T-helper 2 cell treated with Interferon-gamma antibody and Interleukin-4, amounts not matched to agents 5 μg/mL and 100 μg/mL, for 36 hours (primary cell): ENCODE measurements around the gene CGB3.

Experiments used
- DNase-seq: peaks from one replicate; pipeline ENCODE4 v3.0.0; 2021; ENCODE audit warnings: low spot score
- H3K27ac Mint-ChIP-seq: one replicate; pipeline ENCODE4 v1.8.0; 2021; ENCODE audit warnings: mild to moderate bottlenecking, mixed read lengths
- H3K27me3 Mint-ChIP-seq: one replicate; pipeline ENCODE4 v1.8.0; 2021; ENCODE audit warnings: low read depth, mixed read lengths
- H3K36me3 Mint-ChIP-seq: one replicate; pipeline ENCODE4 v1.8.0; 2021; ENCODE audit warnings: low read depth, mixed read lengths
- H3K4me1 Mint-ChIP-seq: one replicate; pipeline ENCODE4 v1.8.0; 2021; ENCODE audit warnings: low read depth, mixed read lengths
- H3K4me3 Mint-ChIP-seq: one replicate; pipeline ENCODE4 v1.8.0; 2022; ENCODE audit warnings: mild to moderate bottlenecking, moderate library complexity, mixed read lengths
- H3K9me3 Mint-ChIP-seq: one replicate; pipeline ENCODE4 v1.8.0; 2021; ENCODE audit warnings: mixed read lengths

Gene CGB3

DNA sequence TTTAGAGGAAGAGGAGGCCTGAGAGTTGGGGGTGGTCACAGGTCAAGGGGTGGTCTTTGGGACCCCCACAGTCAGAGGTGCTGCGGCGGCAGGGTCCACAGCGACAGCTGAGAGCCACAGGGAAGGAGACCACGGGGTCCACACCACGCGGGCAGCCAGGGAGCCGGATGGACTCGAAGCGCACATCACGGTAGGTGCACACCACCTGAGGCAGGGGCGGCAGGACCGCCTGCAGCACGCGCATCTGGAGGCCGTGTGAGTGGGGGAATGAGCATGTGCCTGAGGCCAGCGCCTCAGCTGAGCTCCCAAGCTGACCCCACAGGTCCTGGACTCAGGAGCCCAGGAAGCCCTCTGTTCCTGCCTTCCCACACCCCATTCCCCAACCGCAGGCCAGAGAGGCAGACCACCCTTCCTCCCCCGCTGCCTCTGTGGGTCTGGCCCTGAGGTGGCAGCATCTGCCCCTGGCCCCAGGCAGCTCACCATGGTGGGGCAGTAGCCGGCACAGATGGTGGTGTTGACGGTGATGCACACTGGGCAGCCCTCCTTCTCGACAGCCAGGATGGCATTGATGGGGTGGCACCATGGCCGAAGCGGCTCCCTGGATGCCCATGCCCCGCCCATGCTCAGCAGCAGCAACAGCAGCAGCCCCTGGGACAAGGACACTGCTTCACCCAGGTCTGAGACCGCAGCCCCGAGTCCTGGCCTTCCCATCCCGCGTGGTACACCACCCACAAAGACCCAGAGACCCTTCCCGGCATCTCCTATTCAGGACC, 7.9 kb downstream of the CGB3 start:
- no peaks in the 10 kb centered on the region for H3K9me3 Mint-ChIP-seq
- H3K4me1 Mint-ChIP-seq = peaks cover 16% of the 10 kb centered on the region
- no peak for DNase-seq
- H3K27ac Mint-ChIP-seq = no peak overlapping the region
- no peak overlapping the region for H3K4me3 Mint-ChIP-seq
- peaks cover 8% of the 10 kb centered on the region for H3K36me3 Mint-ChIP-seq
- H3K27me3 Mint-ChIP-seq = peaks cover 15% of the 10 kb centered on the region

DNA sequence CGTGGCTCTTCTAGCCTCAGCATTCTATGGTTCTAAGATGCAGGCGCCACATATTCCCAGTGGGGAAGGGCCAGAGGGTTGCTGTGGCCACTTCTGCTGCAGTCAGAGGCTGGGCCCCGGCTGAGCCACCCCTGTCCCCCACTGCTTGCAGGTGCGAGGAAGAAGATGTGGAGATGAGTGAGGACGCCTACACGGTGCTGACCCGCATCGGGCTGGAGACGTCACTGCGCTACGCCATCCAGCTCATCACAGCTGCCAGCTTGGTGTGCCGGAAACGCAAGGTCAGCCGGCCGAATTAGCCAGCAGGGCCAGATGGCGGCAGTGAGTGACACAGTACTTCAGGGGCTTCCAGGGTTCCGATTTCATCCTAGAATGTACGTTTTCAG, 9.3 kb downstream of the CGB3 start:
- Mint-ChIP-seq H3K9me3 (no peaks in the 10 kb centered on the region), H3K4me3 (no peak overlapping the region), H3K27me3 (peaks cover 11% of the 10 kb centered on the region), H3K27ac (no peak overlapping the region), H3K36me3 (peaks cover 14% of the 10 kb centered on the region), H3K4me1 (peaks cover 12% of the 10 kb centered on the region)
- DNase-seq = no peak

GRCh38 chr19:49014123-49014869, 9.8 kb downstream of the CGB3 start:
- H3K27me3 Mint-ChIP-seq = peaks cover 10% of the 10 kb centered on the region
- DNase-seq = no peak
- H3K4me3 Mint-ChIP-seq = no peak overlapping the region
- peaks cover 14% of the 10 kb centered on the region for H3K36me3 Mint-ChIP-seq
- H3K9me3 Mint-ChIP-seq = no peaks in the 10 kb centered on the region
- H3K27ac Mint-ChIP-seq = no peak overlapping the region
- H3K4me1 Mint-ChIP-seq = peaks cover 11% of the 10 kb centered on the region

GRCh38 chr19:49011194-49011593, 12.9 kb downstream of the CGB3 start:
- no peaks in the 10 kb centered on the region for H3K27me3 Mint-ChIP-seq
- peaks cover 20% of the 10 kb centered on the region for H3K36me3 Mint-ChIP-seq
- H3K27ac Mint-ChIP-seq = no peak overlapping the region
- no peak overlapping the region for H3K4me3 Mint-ChIP-seq
- H3K4me1 Mint-ChIP-seq = no peaks in the 10 kb centered on the region
- no peak for DNase-seq
- H3K9me3 Mint-ChIP-seq = no peaks in the 10 kb centered on the region

- H3K9me3 Mint-ChIP-seq = no peaks in the 10 kb centered on the region
- no peak overlapping the region for H3K4me3 Mint-ChIP-seq
- H3K27ac Mint-ChIP-seq = no peak overlapping the region
- no peaks in the 10 kb centered on the region for H3K4me1 Mint-ChIP-seq
- no peaks in the 10 kb centered on the region for H3K27me3 Mint-ChIP-seq
- DNase-seq = no peak
- peaks cover 15% of the 10 kb centered on the region for H3K36me3 Mint-ChIP-seq
Observed at GRCh38 chr19:49010453-49010852, 13.7 kb downstream of the CGB3 start.

GRCh38 chr19:49009828-49010227, 14.3 kb downstream of the CGB3 start:
- Mint-ChIP-seq H3K4me3 (no peak overlapping the region), H3K36me3 (peaks cover 19% of the 10 kb centered on the region), H3K4me1 (no peaks in the 10 kb centered on the region), H3K9me3 (no peaks in the 10 kb centered on the region), H3K27ac (no peak overlapping the region), H3K27me3 (no peaks in the 10 kb centered on the region)
- DNase-seq = no peak

DNA sequence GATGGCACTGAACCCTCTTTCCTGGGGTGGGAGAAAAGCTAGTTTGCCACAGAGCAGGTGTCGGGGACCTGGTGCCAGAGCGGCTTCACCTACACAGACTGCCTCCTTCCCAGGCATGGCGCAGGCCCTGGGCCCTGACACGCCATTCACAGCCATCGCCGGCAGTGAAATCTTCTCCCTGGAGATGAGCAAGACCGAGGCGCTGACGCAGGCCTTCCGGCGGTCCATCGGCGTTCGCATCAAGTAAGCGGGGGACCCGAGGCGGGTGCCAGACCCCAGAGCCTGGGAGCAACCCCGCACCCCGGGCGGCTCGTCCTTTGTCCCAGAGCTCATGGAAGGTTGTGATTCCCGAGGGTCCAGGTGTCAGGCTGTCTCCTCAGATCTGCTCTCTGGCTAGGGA, 17.2 kb downstream of the CGB3 start:
- peaks cover 19% of the 10 kb centered on the region for H3K36me3 Mint-ChIP-seq
- no peaks in the 10 kb centered on the region for H3K4me1 Mint-ChIP-seq
- H3K4me3 Mint-ChIP-seq = no peak overlapping the region
- no peak overlapping the region for H3K27ac Mint-ChIP-seq
- no peak for DNase-seq
- no peaks in the 10 kb centered on the region for H3K27me3 Mint-ChIP-seq
- no peaks in the 10 kb centered on the region for H3K9me3 Mint-ChIP-seq

DNA sequence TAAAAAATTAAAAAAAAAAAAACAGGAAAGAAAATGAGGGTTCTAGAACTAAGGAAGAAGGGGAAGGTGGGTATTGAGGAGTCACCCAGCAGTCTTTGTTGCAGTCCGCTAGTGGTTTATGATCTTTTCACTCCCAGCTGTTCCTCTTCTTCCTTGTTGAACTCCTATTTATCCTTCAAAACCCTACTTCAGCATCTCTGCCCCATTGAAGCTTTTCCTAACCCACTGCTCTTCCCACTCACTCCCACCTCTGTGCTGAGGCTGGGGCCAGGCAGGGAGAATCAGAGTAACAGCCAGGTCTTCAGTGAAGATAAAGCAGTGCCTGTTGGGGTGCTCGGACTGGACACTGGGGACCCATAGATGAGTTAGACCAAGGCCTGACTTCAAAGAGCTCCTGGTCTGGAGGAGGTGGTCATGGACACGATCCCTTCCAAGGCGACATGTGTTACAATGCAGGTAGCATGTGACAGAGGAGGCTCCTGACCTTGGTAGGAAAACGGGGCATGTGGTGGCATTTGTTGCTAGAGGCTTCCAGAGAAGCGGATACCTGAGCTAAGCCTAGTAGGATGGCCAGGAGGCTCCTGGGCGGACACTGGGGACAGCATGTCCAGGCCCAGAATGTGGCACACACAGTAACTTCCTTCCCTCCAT, 19.0 kb downstream of the CGB3 start:
- no peaks in the 10 kb centered on the region for H3K27me3 Mint-ChIP-seq
- DNase-seq = no peak
- no peaks in the 10 kb centered on the region for H3K4me1 Mint-ChIP-seq
- H3K36me3 Mint-ChIP-seq = peaks cover 18% of the 10 kb centered on the region
- no peak overlapping the region for H3K27ac Mint-ChIP-seq
- H3K4me3 Mint-ChIP-seq = no peak overlapping the region
- H3K9me3 Mint-ChIP-seq = no peaks in the 10 kb centered on the region

DNA sequence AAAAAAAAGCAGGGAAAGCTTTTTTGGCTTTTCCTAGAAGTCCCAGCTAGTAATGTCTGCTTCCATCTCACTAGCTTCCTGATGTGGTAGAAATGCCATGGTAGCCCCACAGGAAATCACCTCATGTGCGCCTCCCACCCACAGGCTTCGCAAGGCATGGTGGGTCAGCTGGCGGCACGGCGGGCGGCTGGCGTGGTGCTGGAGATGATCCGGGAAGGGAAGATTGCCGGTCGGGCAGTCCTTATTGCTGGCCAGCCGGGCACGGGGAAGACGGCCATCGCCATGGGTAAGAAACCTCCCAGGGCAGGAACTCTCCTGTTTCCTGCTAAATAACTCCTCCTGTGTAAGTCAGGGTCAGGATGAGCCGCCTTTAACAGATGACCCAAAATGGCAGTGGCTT, 20.0 kb downstream of the CGB3 start:
- Mint-ChIP-seq H3K27me3 (no peaks in the 10 kb centered on the region), H3K4me3 (no peak overlapping the region), H3K36me3 (peaks cover 20% of the 10 kb centered on the region), H3K4me1 (peaks cover 6% of the 10 kb centered on the region), H3K9me3 (no peaks in the 10 kb centered on the region), H3K27ac (no peak overlapping the region)
- no peak for DNase-seq

DNA sequence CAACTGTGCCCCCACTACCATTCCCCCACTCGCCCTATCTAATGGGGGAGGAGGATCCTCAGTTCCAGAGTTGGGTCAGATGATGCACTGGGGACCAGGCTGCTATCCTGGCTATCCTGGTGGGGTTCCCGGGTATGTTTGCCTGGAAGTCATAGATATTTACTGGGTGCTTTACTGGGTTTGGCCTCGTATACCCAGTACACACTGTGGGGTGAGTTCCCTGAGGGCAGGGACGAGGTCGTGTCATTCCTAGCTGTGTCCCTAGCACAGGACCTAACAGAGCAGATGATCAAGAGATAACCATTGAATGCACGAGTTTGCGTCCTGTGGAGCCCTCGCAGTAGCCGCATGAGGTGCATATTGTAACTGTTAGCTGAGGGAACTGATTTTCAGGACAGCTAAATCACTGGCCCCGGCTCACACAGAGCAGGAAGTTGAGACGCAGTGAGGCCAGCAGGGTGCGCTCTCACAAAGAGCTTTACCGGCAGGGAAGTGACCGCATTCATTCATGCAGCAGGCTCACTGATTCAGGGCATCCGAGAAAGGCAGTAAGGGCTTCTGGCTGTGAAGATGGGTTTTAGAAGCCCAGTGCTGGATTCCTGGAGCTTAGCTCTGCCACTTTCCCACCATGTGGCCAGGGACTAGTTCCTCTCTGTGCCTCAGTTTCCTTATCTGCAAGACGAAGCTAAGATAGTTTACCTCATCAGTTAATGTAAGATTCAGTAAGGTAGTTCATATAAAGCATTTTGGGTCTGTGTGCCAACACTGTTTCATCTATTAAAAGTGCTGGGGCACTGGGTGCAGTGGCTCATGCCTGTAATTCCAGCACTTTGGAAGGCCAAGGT, 24.4 kb downstream of the CGB3 start:
- H3K9me3 Mint-ChIP-seq = no peaks in the 10 kb centered on the region
- peaks cover 18% of the 10 kb centered on the region for H3K36me3 Mint-ChIP-seq
- H3K27ac Mint-ChIP-seq = peak overlapping the region; percentile 26
- H3K27me3 Mint-ChIP-seq = no peaks in the 10 kb centered on the region
- DNase-seq = peak; percentile 47
- no peak overlapping the region for H3K4me3 Mint-ChIP-seq
- peaks cover 14% of the 10 kb centered on the region for H3K4me1 Mint-ChIP-seq

GRCh38 chr19:48997972-48998371, 26.2 kb downstream of the CGB3 start:
- DNase-seq = peak; percentile 41
- Mint-ChIP-seq H3K27me3 (no peaks in the 10 kb centered on the region), H3K9me3 (no peaks in the 10 kb centered on the region), H3K27ac (no peak overlapping the region), H3K4me1 (peaks cover 18% of the 10 kb centered on the region), H3K4me3 (no peak overlapping the region), H3K36me3 (peaks cover 17% of the 10 kb centered on the region)

GRCh38 chr19:48994035-48994386, 30.1 kb downstream of the CGB3 start:
- H3K27ac Mint-ChIP-seq = peak overlapping the region; percentile 97
- no peaks in the 10 kb centered on the region for H3K27me3 Mint-ChIP-seq
- H3K9me3 Mint-ChIP-seq = no peaks in the 10 kb centered on the region
- peaks cover 21% of the 10 kb centered on the region for H3K36me3 Mint-ChIP-seq
- peak; percentile 11 for DNase-seq
- peaks cover 25% of the 10 kb centered on the region for H3K4me1 Mint-ChIP-seq
- peak overlapping the region; percentile 90 for H3K4me3 Mint-ChIP-seq

- H3K4me1 Mint-ChIP-seq = peaks cover 25% of the 10 kb centered on the region
- peak within 1 kb of the TSS; percentile 97 for H3K27ac Mint-ChIP-seq
- H3K27me3 Mint-ChIP-seq = no peaks in the 10 kb centered on the region
- peaks cover 26% of the 10 kb centered on the region for H3K36me3 Mint-ChIP-seq
- peak within 1 kb of the TSS; percentile 90 for H3K4me3 Mint-ChIP-seq
- H3K9me3 Mint-ChIP-seq = no peaks in the 10 kb centered on the region
- peak; percentile 99 for DNase-seq
Observed at GRCh38 chr19:48993175-48994034, 30.7 kb downstream of the CGB3 start, which contains the start of the genes GYS1 and RUVBL2. GYS1 (minus strand) TSS chr19:48993309; CDS start chr19:48993112, 197 bp downstream. RUVBL2 (plus strand) TSS chr19:48993887; CDS start chr19:48993912, 25 bp downstream.
